PC-9 (cell line): Measurements from ENCODE around the gene SOCS1.

Experiments used
- EZH2 ChIP-seq: fragments of 200-600 bp; sonication (generic); IDR thresholded peaks from 2 replicates; pipeline ENCODE4 v1.8.0; 2017; ENCODE audit warnings: antibody characterized with exemption, low read depth
- TF ChIP-seq, protein P1 (sequence below): fragments of 200-600 bp; sonication (generic); conservative IDR thresholded peaks from 2 replicates; pipeline ENCODE4 v1.6.1; 2017; ENCODE audit warnings: mixed run types, antibody characterized with exemption, mild to moderate bottlenecking, moderate library complexity

DNA sequence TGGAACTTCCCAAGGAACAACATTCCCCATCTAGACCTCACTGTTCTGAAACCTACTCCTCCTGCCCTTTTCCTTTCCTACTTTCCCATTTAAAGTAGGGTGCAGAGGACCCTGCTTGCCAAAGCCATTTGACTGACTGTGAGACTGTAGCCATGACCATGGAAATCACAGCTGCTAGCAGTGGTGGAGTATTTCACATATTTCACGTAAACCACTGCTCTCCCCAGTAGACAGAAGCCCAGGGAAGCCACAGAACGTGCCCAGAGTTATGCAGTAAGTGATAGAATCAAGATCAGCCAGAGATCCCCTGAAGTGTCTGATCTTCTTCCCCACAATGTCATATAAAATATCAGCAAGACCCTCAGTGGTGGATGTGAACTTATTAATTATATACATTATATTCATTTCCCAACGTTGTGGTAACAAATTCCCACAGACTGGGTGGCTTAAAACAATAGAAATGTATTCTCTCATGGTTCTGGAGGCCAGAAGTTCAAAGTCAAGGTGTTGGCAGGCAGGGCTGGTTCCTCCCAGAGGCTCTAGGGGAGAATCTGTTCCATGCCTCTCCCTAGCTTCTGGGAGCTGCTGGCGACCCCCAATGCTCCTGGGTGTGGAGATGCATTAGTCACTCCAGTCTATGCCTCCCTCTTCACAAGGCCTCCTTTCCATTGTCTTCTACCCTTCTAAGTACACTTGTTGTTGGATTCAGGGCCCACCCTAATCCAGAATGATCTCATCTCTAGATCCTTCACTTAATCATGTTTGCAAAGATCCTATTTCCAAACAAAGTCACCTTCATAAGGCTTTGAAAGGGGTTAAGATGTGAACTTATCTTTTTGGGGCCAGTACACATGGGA lies 45.9 kb upstream of the SOCS1 start:
- TF ChIP-seq, protein P1, sequence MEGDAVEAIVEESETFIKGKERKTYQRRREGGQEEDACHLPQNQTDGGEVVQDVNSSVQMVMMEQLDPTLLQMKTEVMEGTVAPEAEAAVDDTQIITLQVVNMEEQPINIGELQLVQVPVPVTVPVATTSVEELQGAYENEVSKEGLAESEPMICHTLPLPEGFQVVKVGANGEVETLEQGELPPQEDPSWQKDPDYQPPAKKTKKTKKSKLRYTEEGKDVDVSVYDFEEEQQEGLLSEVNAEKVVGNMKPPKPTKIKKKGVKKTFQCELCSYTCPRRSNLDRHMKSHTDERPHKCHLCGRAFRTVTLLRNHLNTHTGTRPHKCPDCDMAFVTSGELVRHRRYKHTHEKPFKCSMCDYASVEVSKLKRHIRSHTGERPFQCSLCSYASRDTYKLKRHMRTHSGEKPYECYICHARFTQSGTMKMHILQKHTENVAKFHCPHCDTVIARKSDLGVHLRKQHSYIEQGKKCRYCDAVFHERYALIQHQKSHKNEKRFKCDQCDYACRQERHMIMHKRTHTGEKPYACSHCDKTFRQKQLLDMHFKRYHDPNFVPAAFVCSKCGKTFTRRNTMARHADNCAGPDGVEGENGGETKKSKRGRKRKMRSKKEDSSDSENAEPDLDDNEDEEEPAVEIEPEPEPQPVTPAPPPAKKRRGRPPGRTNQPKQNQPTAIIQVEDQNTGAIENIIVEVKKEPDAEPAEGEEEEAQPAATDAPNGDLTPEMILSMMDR, result no peak
- no peak for TF ChIP-seq EZH2
